Measurements from ENCODE around the gene FYTTD1.

The FYTTD1 gene

GRCh38 chr3:197737749-197738462 lies 11.8 kb upstream of the FYTTD1 start:
- DNase-seq = no peak

GRCh38 chr3:197742787-197743186 lies 6.9 kb upstream of the FYTTD1 start:
- DNase-seq = no peak

GRCh38 chr3:197746209-197746608 lies 3.5 kb upstream of the FYTTD1 start:
- DNase-seq = no peak

- no peak for DNase-seq
Observed at GRCh38 chr3:197746801-197747237, 2.9 kb upstream of the FYTTD1 start.

GRCh38 chr3:197748597-197749314 lies 927 bp upstream of the FYTTD1 start:
- DNase-seq = no peak

GRCh38 chr3:197749315-197749600 lies 425 bp upstream of the FYTTD1 start:
- peak in 1 of 2 experiments; percentile 64 for DNase-seq

- peak; percentile 53 to 68 for DNase-seq
Observed at GRCh38 chr3:197750396-197750831, 731 bp downstream of the FYTTD1 start.

GRCh38 chr3:197750858-197751737 lies 1.4 kb downstream of the FYTTD1 start:
- peak; percentile 56 to 68 for DNase-seq

GRCh38 chr3:197752107-197752506 lies 2.4 kb downstream of the FYTTD1 start:
- peak in 1 of 2 experiments; percentile 24 for DNase-seq

- DNase-seq = no peak
Observed at GRCh38 chr3:197753263-197753662, 3.6 kb downstream of the FYTTD1 start.

GRCh38 chr3:197756704-197757103 lies 7.0 kb downstream of the FYTTD1 start:
- no peak for DNase-seq

GRCh38 chr3:197758512-197758911 lies 8.8 kb downstream of the FYTTD1 start:
- DNase-seq = no peak

GRCh38 chr3:197761784-197762183 lies 12.1 kb downstream of the FYTTD1 start:
- DNase-seq = no peak

- no peak for DNase-seq
Observed at GRCh38 chr3:197775317-197775716, 25.6 kb downstream of the FYTTD1 start.

- DNase-seq = no peak
Observed at GRCh38 chr3:197782230-197782629, 32.5 kb downstream of the FYTTD1 start.

- no peak for DNase-seq
Observed at GRCh38 chr3:197784019-197784585, 34.4 kb downstream of the FYTTD1 start.

GRCh38 chr3:197787412-197787811 lies 37.7 kb downstream of the FYTTD1 start:
- no peak for DNase-seq

- no peak for DNase-seq
Observed at GRCh38 chr3:197789309-197789708, 39.6 kb downstream of the FYTTD1 start.

GRCh38 chr3:197790033-197790432 lies 40.4 kb downstream of the FYTTD1 start:
- no peak for DNase-seq

GRCh38 chr3:197791113-197791891 lies 41.6 kb downstream of the FYTTD1 start, which contains the start of gene LRCH3:
LRCH3 (plus strand) TSS chr3:197791254; CDS start chr3:197791279, 25 bp downstream.
- DNase-seq = peak; percentile 82 to 85

- peak; percentile 33 to 53 for DNase-seq
Observed at GRCh38 chr3:197791892-197792647, 42.4 kb downstream of the FYTTD1 start.
